WTC11 (cell line): ENCODE results near the gene ZGLP1. TPM values are rescaled to one million over a fixed set of nuclear protein-coding genes. Genes with fewer than 3 reads are reported as not detected.

ENCODE experiments used
- AR ChIP-seq: fragments of 250-450 bp; sonication (Bioruptor Pico); IDR thresholded peaks from 2 replicates; pipeline ENCODE4 v1.9.0; 2021; ENCODE audit warnings: mild to moderate bottlenecking
- CTCF ChIP-seq: fragments of 200-600 bp; IDR thresholded peaks from 2 replicates; pipeline ENCODE4 v1.8.0; 2022; ENCODE audit warnings: antibody characterized with exemption
- E2F4 ChIP-seq: sonication (generic); formaldehyde crosslinking; IDR thresholded peaks from 2 replicates; pipeline ENCODE4 v1.8.1; 2022; ENCODE audit warnings: low read depth, mild to moderate bottlenecking, moderate library complexity, missing genetic modification reagents, borderline replicate concordance
- ERG ChIP-seq: fragments of 250-450 bp; sonication (Bioruptor Pico); IDR thresholded peaks from 2 replicates; pipeline ENCODE4 v1.8.0; 2021; ENCODE audit warnings: mild to moderate bottlenecking
- MAX ChIP-seq: sonication (generic); formaldehyde crosslinking; IDR thresholded peaks from 2 replicates; pipeline ENCODE4 v1.8.0; 2022; ENCODE audit warnings: mild to moderate bottlenecking, missing genetic modification reagents
- NFYB ChIP-seq: sonication (generic); formaldehyde crosslinking; conservative IDR thresholded peaks from 2 replicates; pipeline ENCODE4 v1.8.0; 2022; ENCODE audit warnings: low read depth, missing genetic modification reagents
- NR1H2 ChIP-seq: sonication (generic); formaldehyde crosslinking; IDR thresholded peaks from 2 replicates; pipeline ENCODE4 v1.9.0; 2021; ENCODE audit warnings: mild to moderate bottlenecking, moderate library complexity, missing genetic modification reagents
- PRDM15 ChIP-seq: sonication (generic); formaldehyde crosslinking; IDR thresholded peaks from 2 replicates; pipeline ENCODE4 v1.8.0; 2022; ENCODE audit warnings: missing genetic modification reagents
- PRRX2 ChIP-seq: fragments of 250-450 bp; sonication (Bioruptor Pico); IDR thresholded peaks from 2 replicates; pipeline ENCODE4 v1.8.0; 2021; ENCODE audit warnings: mild to moderate bottlenecking
- RORB ChIP-seq: fragments of 250-450 bp; sonication (Bioruptor Pico); IDR thresholded peaks from 2 replicates; pipeline ENCODE4 v1.9.0; 2021; ENCODE audit warnings: mild to moderate bottlenecking
- TEAD1 ChIP-seq: sonication (generic); formaldehyde crosslinking; IDR thresholded peaks from 2 replicates; pipeline ENCODE4 v1.8.0; 2022; ENCODE audit warnings: mild to moderate bottlenecking, missing genetic modification reagents
- TEAD4 ChIP-seq: sonication (generic); formaldehyde crosslinking; IDR thresholded peaks from 2 replicates; pipeline ENCODE4 v1.8.0; 2022; ENCODE audit warnings: mild to moderate bottlenecking, missing genetic modification reagents
- ZBTB21 ChIP-seq: sonication (generic); formaldehyde crosslinking; IDR thresholded peaks from 2 replicates; pipeline ENCODE4 v1.8.1; 2023; ENCODE audit warnings: mild to moderate bottlenecking, missing genetic modification reagents, borderline replicate concordance
- ZMAT4 ChIP-seq: fragments of 250-450 bp; sonication (Bioruptor Pico); IDR thresholded peaks from 2 replicates; pipeline ENCODE4 v1.9.0; 2021; ENCODE audit warnings: mild to moderate bottlenecking
- ZNF138 ChIP-seq: sonication (generic); formaldehyde crosslinking; conservative IDR thresholded peaks from 2 replicates; pipeline ENCODE4 v1.8.1; 2022; ENCODE audit warnings: mild to moderate bottlenecking, moderate library complexity, missing genetic modification reagents
- ZNF232 ChIP-seq: sonication (generic); formaldehyde crosslinking; IDR thresholded peaks from 2 replicates; pipeline ENCODE4 v1.8.0; 2022; ENCODE audit warnings: mild to moderate bottlenecking, missing genetic modification reagents
- ZNF396 ChIP-seq: fragments of 250-450 bp; sonication (Bioruptor Pico); IDR thresholded peaks from 2 replicates; pipeline ENCODE4 v1.8.0; 2021; ENCODE audit warnings: mild to moderate bottlenecking, moderate library complexity, borderline replicate concordance
- ZNF416 ChIP-seq: fragments of 250-450 bp; sonication (Bioruptor Pico); IDR thresholded peaks from 2 replicates; pipeline ENCODE4 v1.9.0; 2021; ENCODE audit warnings: mild to moderate bottlenecking, inconsistent platforms
- ZNF423 ChIP-seq: fragments of 250-450 bp; sonication (Bioruptor Pico); IDR thresholded peaks from 2 replicates; pipeline ENCODE4 v2.1.2; 2022; ENCODE audit warnings: mild to moderate bottlenecking, moderate library complexity
- ZNF425 ChIP-seq: fragments of 250-450 bp; sonication (Bioruptor Pico); conservative IDR thresholded peaks from 2 replicates; pipeline ENCODE4 v1.9.0; 2021; ENCODE audit warnings: mild to moderate bottlenecking
- ZNF512 ChIP-seq: sonication (generic); formaldehyde crosslinking; IDR thresholded peaks from 2 replicates; pipeline ENCODE4 v1.8.1; 2022; ENCODE audit warnings: missing genetic modification reagents, borderline replicate concordance
- ZNF671 ChIP-seq: fragments of 250-450 bp; sonication (Bioruptor Pico); IDR thresholded peaks from 2 replicates; pipeline ENCODE4 v1.8.0; 2021; ENCODE audit warnings: mild to moderate bottlenecking
- total RNA-seq: library from RNA; stranded (reverse); gene quantifications from 3 replicates; pipeline ENCODE4 v1.2.3, GENCODE V29; 2021

ZGLP1 gene
- total RNA-seq, 1 experiment from 2014 or later, result 5.9 TPM

GRCh38 chr19:10286803-10287737 lies 22.5 kb downstream of the ZGLP1 start, which contains the start of gene ICAM4 (continued):
- TF ChIP-seq CTCF, result no peak
- no peak for TF ChIP-seq E2F4 (CRISPR knock-in tag)
- no peak for TF ChIP-seq RORB (CRISPR knock-in tag)
- TF ChIP-seq ZNF423 (CRISPR knock-in tag), result no peak
- peak; percentile 60; the same call in 1 of the 2 replicates for TF ChIP-seq MAX (CRISPR knock-in tag)
- TF ChIP-seq TEAD1 (CRISPR knock-in tag), result 0 out of 2 replicates have a peak, but pooled peaks have one; percentile 42
- TF ChIP-seq PRRX2 (CRISPR knock-in tag), result no peak
- TF ChIP-seq ZNF425 (CRISPR knock-in tag), result no peak
- no peak for TF ChIP-seq PRDM15 (CRISPR knock-in tag)
- no peak for TF ChIP-seq ZBTB21 (CRISPR knock-in tag)
- TF ChIP-seq ZNF138, result no peak
- TF ChIP-seq ZNF512 (CRISPR knock-in tag), result no peak
- TF ChIP-seq ZNF416 (CRISPR knock-in tag), result no peak
- peak; percentile 31; the same call in 1 of the 2 replicates for TF ChIP-seq NFYB (CRISPR knock-in tag)
- TF ChIP-seq ZMAT4 (CRISPR knock-in tag), result no peak
- no peak for TF ChIP-seq ERG (CRISPR knock-in tag)
- TF ChIP-seq NR1H2 (CRISPR knock-in tag), result no peak
- no peak for TF ChIP-seq TEAD4 (CRISPR knock-in tag)
- TF ChIP-seq ZNF232 (CRISPR knock-in tag), result no peak
- no peak for TF ChIP-seq ZNF671
- TF ChIP-seq ZNF396 (CRISPR knock-in tag), result no peak
- TF ChIP-seq AR, result no peak
